HepG2 (cell line): ENCODE data around the gene AFAP1. TPM values are rescaled to one million over a fixed set of nuclear protein-coding genes. Genes with fewer than 3 reads are reported as not detected.

ENCODE experiments used
- HNF4A ChIP-seq: sonication (generic); formaldehyde crosslinking; IDR thresholded peaks from 2 replicates; pipeline ENCODE4 v1.4.0; 2020; ENCODE audit warnings: missing genetic modification reagents
- JUNB ChIP-seq: sonication (generic); formaldehyde crosslinking; IDR thresholded peaks from 2 replicates; pipeline ENCODE4 v1.8.0; 2022; ENCODE audit warnings: missing genetic modification reagents, mild to moderate bottlenecking, borderline replicate concordance
- NFKBIZ ChIP-seq: IDR thresholded peaks from 2 replicates; pipeline ENCODE4 v1.6.1; 2018; ENCODE audit warnings: missing genetic modification reagents, missing compliant biosample characterization
- SAP130 ChIP-seq: IDR thresholded peaks from 2 replicates; pipeline ENCODE4 v1.6.1; 2016; ENCODE audit warnings: low read depth
- ZBTB1 ChIP-seq: sonication (generic); formaldehyde crosslinking; IDR thresholded peaks from 2 replicates; pipeline ENCODE4 v1.4.0; 2020; ENCODE audit warnings: missing genetic modification reagents, borderline replicate concordance
- ZKSCAN5 ChIP-seq: sonication (generic); formaldehyde crosslinking; IDR thresholded peaks from 2 replicates; pipeline ENCODE4 v1.5.1; 2020; ENCODE audit warnings: mild to moderate bottlenecking, missing genetic modification reagents
- ZNF20 ChIP-seq: sonication (generic); formaldehyde crosslinking; IDR thresholded peaks from 2 replicates; pipeline ENCODE4 v1.4.0; 2020; ENCODE audit warnings: mild to moderate bottlenecking, moderate library complexity, missing genetic modification reagents
- ZNF335 ChIP-seq: sonication (generic); formaldehyde crosslinking; IDR thresholded peaks from 2 replicates; pipeline ENCODE4 v1.4.0; 2020; ENCODE audit warnings: missing genetic modification reagents
- polyA plus RNA-seq, 8 experiments: library from polyadenylated mRNA; depleted of rRNA in 3 of 8; stranded (reverse) in 7 of 8; unstranded in 1 of 8; fragments of >200 nt; fragmentation: Illumina TruSeq in 4 of 8; extraction: Trizol in 4 of 8; gene quantifications; 2 replicates each; pipeline versions ENCODE4 v1.2.1 to v1.2.3, GENCODE V29; 2011 to 2016; ENCODE audit warnings: low read depth in 4 of 8, missing spikeins in 1 of 8, mixed read lengths in 1 of 8; ENCODE audit not compliant: insufficient read depth in 1 of 8
- total RNA-seq, 5 experiments: library from RNA; depleted of rRNA; stranded (reverse); fragments of >200 nt; fragmentation: Illumina TruSeq; extraction: Trizol; gene quantifications; 2 replicates each; pipeline ENCODE4 v1.2.3, GENCODE V29; 2016; ENCODE audit warnings: low read depth in 1 of 5
- TF ChIP-seq, protein P1 (sequence below): sonication (generic); formaldehyde crosslinking; IDR thresholded peaks from 2 replicates; pipeline ENCODE4 v1.5.0; 2020; ENCODE audit warnings: mild to moderate bottlenecking, missing genetic modification reagents
- TF ChIP-seq, protein P2 (sequence below): sonication (generic); formaldehyde crosslinking; IDR thresholded peaks from 2 replicates; pipeline ENCODE4 v1.5.0; 2020; ENCODE audit warnings: mild to moderate bottlenecking, missing genetic modification reagents
- TF ChIP-seq, protein P3 (sequence below): sonication (generic); formaldehyde crosslinking; IDR thresholded peaks from 2 replicates; pipeline ENCODE4 v1.4.0; 2020; ENCODE audit warnings: missing genetic modification reagents, mild to moderate bottlenecking, borderline replicate concordance
- TF ChIP-seq, protein P4 (sequence below): sonication (generic); formaldehyde crosslinking; IDR thresholded peaks from 2 replicates; pipeline ENCODE4 v1.4.0; 2020; ENCODE audit warnings: mild to moderate bottlenecking, missing genetic modification reagents

The AFAP1 gene
- total and polyA plus RNA-seq, 2 of the 13 experiments (the other 11 are each of a cell fraction or from before 2014, with no cell fraction given): 2.5 TPM

DNA sequence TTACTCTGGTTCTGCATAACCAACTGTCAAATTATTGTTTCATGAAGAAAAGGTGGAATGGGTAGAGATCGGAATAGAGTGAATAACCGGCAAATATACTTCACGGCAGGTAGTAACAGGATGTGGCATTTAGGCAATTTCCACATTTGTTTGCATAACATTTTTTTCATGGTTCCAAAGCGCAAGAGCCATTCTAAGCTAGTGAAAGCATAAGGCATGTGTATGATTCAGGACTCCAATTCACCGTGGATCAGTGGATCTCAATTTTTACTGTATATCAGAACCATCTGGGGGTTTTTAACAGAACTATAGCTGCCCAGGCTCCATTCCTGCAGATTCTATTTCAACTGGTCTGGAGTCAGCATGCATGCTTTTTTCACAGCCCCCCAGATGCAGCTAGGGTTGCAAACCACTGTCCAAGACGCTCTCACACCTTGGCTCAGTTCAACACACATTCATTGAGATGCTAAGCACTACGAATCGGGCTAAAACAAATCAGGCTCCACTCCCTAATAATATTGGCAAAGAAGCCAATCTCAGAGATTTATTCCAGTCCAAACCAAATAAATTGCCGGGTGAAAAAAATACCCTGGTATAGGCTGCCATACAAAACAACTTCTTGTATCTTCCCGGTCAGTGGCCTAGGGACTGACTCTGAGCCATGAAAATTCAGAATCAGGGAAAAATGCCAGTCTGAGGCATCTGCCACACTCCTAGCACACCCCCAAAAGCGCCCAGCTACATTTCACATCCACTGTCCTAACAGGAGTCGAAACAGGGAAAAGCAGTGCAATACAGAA lies 30.0 kb downstream of the AFAP1 start (continued):
- TF ChIP-seq ZNF20 (CRISPR knock-in tag) (no peak), NFKBIZ (CRISPR knock-in tag) (no peak), ZKSCAN5 (CRISPR knock-in tag) (no peak), HNF4A (CRISPR knock-in tag) (peak; percentile 46; the same call in 1 of the 2 replicates), ZNF335 (CRISPR knock-in tag) (no peak), SAP130 (CRISPR knock-in tag) (0 out of 2 replicates have a peak, but pooled peaks have one; percentile 30), JUNB (CRISPR knock-in tag) (no peak), ZBTB1 (CRISPR knock-in tag) (no peak)
- TF ChIP-seq, protein P1, sequence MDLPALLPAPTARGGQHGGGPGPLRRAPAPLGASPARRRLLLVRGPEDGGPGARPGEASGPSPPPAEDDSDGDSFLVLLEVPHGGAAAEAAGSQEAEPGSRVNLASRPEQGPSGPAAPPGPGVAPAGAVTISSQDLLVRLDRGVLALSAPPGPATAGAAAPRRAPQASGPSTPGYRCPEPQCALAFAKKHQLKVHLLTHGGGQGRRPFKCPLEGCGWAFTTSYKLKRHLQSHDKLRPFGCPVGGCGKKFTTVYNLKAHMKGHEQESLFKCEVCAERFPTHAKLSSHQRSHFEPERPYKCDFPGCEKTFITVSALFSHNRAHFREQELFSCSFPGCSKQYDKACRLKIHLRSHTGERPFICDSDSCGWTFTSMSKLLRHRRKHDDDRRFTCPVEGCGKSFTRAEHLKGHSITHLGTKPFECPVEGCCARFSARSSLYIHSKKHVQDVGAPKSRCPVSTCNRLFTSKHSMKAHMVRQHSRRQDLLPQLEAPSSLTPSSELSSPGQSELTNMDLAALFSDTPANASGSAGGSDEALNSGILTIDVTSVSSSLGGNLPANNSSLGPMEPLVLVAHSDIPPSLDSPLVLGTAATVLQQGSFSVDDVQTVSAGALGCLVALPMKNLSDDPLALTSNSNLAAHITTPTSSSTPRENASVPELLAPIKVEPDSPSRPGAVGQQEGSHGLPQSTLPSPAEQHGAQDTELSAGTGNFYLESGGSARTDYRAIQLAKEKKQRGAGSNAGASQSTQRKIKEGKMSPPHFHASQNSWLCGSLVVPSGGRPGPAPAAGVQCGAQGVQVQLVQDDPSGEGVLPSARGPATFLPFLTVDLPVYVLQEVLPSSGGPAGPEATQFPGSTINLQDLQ (CRISPR knock-in tag): no peak
- TF ChIP-seq, protein P2, sequence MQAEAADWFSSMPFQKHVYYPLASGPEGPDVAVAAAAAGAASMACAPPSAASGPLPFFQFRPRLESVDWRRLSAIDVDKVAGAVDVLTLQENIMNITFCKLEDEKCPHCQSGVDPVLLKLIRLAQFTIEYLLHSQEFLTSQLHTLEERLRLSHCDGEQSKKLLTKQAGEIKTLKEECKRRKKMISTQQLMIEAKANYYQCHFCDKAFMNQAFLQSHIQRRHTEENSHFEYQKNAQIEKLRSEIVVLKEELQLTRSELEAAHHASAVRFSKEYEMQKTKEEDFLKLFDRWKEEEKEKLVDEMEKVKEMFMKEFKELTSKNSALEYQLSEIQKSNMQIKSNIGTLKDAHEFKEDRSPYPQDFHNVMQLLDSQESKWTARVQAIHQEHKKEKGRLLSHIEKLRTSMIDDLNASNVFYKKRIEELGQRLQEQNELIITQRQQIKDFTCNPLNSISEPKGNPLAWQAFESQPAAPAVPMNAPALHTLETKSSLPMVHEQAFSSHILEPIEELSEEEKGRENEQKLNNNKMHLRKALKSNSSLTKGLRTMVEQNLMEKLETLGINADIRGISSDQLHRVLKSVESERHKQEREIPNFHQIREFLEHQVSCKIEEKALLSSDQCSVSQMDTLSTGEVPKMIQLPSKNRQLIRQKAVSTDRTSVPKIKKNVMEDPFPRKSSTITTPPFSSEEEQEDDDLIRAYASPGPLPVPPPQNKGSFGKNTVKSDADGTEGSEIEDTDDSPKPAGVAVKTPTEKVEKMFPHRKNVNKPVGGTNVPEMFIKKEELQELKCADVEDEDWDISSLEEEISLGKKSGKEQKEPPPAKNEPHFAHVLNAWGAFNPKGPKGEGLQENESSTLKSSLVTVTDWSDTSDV (CRISPR knock-in tag): no peak
- TF ChIP-seq, protein P3, sequence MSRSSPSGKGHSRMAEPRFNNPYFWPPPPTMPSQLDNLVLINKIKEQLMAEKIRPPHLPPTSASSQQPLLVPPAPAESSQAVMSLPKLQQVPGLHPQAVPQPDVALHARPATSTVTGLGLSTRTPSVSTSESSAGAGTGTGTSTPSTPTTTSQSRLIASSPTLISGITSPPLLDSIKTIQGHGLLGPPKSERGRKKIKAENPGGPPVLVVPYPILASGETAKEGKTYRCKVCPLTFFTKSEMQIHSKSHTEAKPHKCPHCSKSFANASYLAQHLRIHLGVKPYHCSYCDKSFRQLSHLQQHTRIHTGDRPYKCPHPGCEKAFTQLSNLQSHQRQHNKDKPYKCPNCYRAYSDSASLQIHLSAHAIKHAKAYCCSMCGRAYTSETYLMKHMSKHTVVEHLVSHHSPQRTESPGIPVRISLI (CRISPR knock-in tag): peak; percentile 67; the same call in 1 of the 2 replicates
- TF ChIP-seq, protein P4, sequence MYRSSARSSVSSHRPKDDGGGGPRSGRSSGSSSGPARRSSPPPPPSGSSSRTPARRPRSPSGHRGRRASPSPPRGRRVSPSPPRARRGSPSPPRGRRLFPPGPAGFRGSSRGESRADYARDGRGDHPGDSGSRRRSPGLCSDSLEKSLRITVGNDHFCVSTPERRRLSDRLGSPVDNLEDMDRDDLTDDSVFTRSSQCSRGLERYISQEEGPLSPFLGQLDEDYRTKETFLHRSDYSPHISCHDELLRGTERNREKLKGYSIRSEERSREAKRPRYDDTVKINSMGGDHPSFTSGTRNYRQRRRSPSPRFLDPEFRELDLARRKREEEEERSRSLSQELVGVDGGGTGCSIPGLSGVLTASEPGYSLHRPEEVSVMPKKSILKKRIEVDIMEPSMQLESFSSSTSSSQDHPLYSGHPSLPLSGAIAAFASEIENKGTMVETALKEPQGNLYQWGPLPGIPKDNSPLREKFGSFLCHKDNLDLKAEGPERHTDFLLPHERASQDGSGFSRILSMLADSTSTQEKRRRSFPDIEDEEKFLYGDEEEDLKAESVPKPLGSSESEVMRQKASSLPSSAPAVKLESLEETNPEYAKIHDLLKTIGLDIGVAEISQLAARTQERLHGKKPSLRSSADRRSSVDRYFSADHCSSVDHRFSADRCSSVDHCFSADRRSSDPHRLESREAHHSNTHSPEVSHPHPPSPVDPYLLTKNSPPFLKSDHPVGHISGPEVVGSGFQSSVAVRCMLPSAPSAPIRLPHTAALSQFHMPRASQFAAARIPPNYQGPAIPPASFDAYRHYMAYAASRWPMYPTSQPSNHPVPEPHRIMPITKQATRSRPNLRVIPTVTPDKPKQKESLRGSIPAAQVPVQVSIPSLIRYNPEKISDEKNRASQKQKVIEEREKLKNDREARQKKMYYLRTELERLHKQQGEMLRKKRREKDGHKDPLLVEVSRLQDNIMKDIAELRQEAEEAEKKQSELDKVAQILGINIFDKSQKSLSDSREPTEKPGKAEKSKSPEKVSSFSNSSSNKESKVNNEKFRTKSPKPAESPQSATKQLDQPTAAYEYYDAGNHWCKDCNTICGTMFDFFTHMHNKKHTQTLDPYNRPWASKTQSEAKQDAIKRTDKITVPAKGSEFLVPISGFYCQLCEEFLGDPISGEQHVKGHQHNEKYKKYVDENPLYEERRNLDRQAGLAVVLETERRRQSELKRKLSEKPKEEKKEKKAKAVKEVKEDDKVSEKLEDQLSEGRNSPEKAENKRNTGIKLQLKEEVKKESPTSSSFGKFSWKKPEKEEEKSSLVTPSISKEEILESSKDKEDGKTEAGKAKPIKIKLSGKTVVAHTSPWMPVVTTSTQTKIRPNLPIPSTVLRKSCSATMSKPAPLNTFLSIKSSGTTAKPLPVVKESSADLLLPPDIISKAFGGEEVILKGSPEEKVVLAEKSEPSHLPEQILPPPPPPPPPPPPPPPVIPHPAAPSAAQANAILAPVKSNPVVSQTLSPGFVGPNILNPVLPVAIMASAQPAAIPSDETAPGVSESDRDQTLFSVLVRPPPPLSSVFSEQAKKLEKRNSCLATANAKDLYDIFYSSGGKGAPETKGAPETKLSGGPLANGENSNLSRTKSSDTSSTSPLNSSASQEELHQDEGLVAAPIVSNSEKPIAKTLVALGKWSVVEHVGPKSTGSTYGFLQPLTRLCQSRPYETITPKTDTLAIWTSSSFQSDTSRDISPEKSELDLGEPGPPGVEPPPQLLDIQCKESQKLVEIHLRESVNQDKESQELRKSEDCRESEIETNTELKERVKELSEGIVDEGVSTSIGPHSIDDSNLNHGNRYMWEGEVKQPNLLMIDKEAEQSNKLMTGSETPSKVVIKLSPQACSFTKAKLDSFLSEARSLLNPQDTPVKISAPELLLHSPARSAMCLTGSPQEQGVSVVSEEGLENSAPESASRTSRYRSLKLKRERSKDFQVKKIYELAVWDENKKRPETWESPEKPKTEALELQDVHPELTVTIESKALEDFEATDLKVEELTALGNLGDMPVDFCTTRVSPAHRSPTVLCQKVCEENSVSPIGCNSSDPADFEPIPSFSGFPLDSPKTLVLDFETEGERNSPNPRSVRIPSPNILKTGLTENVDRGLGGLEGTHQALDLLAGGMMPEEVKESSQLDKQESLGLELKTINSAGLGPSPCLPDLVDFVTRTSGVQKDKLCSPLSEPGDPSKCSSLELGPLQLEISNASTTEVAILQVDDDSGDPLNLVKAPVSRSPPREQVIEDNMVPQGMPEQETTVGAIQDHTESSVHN: no peak
